Ovary (tissue), 9 donors: ENCODE results near the gene PERM1. TPM values are rescaled to one million over a fixed set of nuclear protein-coding genes. Genes with fewer than 3 reads are reported as not detected.
"Not testable (repeated sequence)": the region's sequence is repeated elsewhere in the genome, so short reads cannot be mapped to it uniquely, and the experiment has no call there.

Source experiments
- DNase-seq, 5 donors: peaks; one replicate each; pipeline ENCODE4 v3.0.0-alpha.2; 2019 to 2020
- H3K27ac ChIP-seq, 2 donors: fragments of 200-600 bp; one replicate each; pipeline versions ENCODE4 v1.5.1 to v1.8.0; 2019 to 2022
- H3K27me3 ChIP-seq: fragments of 200-600 bp; one replicate; pipeline ENCODE4 v1.8.0; 2022
- H3K36me3 ChIP-seq: fragments of 200-600 bp; sonication (generic); one replicate; pipeline ENCODE4 v1.5.1; 2019
- H3K4me1 ChIP-seq: one replicate; pipeline ENCODE4 v1.8.1; 2013; ENCODE audit warnings: mild to moderate bottlenecking, moderate library complexity; ENCODE audit not compliant: insufficient read depth
- H3K4me3 ChIP-seq: fragments of 200-600 bp; sonication (generic); one replicate; pipeline ENCODE4 v1.5.1; 2017
- H3K9me3 ChIP-seq, 2 donors: fragments of 200-600 bp in 1 of 2; sonication (generic) in 1 of 2; one replicate each; pipeline versions ENCODE4 v1.5.1 to v1.8.1; 2013 to 2019; ENCODE audit warnings: mild to moderate bottlenecking in 1 of 2, moderate library complexity in 1 of 2
- EP300 ChIP-seq: sonication (generic); formaldehyde crosslinking; IDR thresholded peaks from one replicate; pipeline ENCODE4 v1.6.1; 2017; ENCODE audit warnings: antibody characterized with exemption
- POLR2A ChIP-seq: fragments of 450-650 bp; IDR thresholded peaks from one replicate; pipeline ENCODE4 v1.6.1; 2017; ENCODE audit warnings: antibody characterized with exemption, mild to moderate bottlenecking, moderate library complexity
- WGBS, 3 donors: extraction: QIAGEN DNeasy Blood & Tissue Kit in 1 of 3; methylation state at CpG; one replicate each; pipeline versions ENCODE4 v1.1.5 to v1.1.7; 2013 to 2017; 5-methylcytosine and 5-hydroxymethylcytosine counted together
- intact Hi-C, 4 donors: fragments of 100-400 bp; cut with DNase I; formaldehyde crosslinking; loops; one replicate each; pipeline versions ENCODE4 v1.11.0 to v1.15.1; 2022 to 2023
- polyA plus RNA-seq, 2 donors: library from polyadenylated mRNA; stranded (reverse); fragments of 200-250 nt in 1 of 2; fragments of 350-450 nt in 1 of 2; fragmentation: Illumina TruSeq in 1 of 2; extraction: RNeasy Lipid Tissue Mini Kit (QIAGEN cat#74804) in 1 of 2; gene quantifications; one replicate each; pipeline ENCODE4 v1.2.3, GENCODE V29; 2013 to 2014
- total RNA-seq, 7 donors: library from RNA; depleted of rRNA in 2 of 7; stranded (reverse); fragments of >200 nt in 2 of 7; fragmentation: NEBNext Ultra II Directional in 3 of 7; extraction: Animal tissue kit (Norgen Biotek cat#: 25700) in 3 of 7; gene quantifications; one replicate each; pipeline versions ENCODE4 v1.1.0 to v1.2.4, GENCODE V29; 2016 to 2023
- TF ChIP-seq, protein P1 (sequence below), 3 donors: fragments of 450-650 bp in 2 of 3; fragments of 200-600 bp in 1 of 3; IDR thresholded peaks; one replicate each; pipeline versions ENCODE4 v1.5.1 to v1.8.0; 2016 to 2022; ENCODE audit warnings: antibody characterized with exemption in 3 of 3, mild to moderate bottlenecking in 1 of 3
- donor health status: DM: no; HTN: no; CAD: no; lungs with moderate emphysema.
- donor health status: DM: no; HTN: no; CAD: no.
- donor health status: Bipolar disorder and iron deficiency.
- donor health status: DM: yes; HTN: yes; CAD: no.
- donor health status: DM: no; HTN: no; CAD: no.
- donor health status: DM: yes; HTN: yes; CAD: no.

The PERM1 gene
- total and polyA plus RNA-seq, 9 donors: 0.07 to 0.34 (median 0.28) TPM; not detected in 4

DNA sequence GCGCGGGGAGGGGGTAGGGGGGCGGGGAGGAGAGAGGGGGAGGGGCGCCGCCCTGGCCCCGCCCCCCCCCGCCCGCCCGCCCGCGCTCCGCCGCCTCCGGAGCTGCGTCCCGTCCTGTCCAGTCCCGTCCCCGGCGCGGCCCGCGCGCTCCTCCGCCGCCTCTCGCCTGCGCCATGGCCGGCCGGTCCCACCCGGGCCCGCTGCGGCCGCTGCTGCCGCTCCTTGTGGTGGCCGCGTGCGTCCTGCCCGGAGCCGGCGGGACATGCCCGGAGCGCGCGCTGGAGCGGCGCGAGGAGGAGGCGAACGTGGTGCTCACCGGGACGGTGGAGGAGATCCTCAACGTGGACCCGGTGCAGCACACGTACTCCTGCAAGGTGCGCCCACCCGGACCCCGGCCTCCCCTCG lies 38.1 kb upstream of the PERM1 start, which contains the start of gene AGRN:
AGRN (plus strand) TSS at position 121 of the 405 bp plus-strand sequence; CDS start at position 174, 53 bp downstream.
- peak in 3 of 5 donors; percentile 68 to 71 (median 69) for DNase-seq
- WGBS, 3 donors: 0 to 1% (median 0%) methylated on average over 12 to 45 of the region's 58 CpGs
- intact Hi-C loops: loop anchor here in 1 of 4 donors (10.0 kb wide), 1 partner anchor 215 kb away; the partner anchor contains the start of genes B3GALT6 and SDF4

DNA sequence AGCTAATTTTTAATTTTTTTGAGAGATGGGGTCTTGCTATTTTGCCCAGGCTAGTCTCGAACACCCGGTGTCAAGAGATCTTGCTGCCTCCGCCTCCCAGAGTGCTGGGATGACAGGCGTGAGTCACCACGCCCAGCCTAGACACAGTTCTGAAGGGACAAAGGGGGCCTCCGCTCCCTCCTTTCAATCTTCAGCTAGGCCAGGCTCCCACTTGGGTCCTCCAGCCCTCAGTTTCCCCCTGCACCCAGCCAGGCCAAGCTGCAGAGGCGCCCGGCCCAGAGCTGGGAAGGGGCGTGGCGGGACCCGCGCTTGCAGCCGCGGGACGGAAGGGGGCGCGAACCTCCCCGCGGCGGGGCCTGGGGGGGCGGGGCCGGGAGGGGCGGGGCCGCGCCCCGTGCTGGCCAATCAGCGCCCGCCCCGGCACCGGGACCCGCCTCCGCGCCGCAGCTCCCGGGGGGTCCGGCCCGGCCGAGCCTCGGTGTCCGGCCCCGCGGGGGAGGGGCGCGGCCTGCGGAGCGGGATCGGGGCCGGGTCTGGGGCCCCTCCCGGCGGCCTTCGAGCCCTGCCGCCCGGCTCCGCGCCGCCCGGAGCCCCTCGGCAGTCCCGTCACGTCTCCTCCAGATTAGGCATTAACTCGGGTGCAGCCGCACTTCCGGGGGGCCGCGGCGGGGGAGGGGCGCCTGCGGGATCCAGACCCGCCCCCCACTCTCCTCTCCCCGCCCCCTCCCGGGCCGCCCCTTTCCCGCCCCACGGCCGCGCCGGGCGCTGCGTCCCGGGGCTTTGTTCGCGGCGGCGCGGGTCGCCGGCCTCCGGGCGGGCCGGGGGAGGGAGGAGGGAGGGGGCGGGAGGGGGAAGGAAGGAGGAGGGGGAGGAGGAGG lies 37.5 kb upstream of the PERM1 start:
- TF ChIP-seq, protein P1, sequence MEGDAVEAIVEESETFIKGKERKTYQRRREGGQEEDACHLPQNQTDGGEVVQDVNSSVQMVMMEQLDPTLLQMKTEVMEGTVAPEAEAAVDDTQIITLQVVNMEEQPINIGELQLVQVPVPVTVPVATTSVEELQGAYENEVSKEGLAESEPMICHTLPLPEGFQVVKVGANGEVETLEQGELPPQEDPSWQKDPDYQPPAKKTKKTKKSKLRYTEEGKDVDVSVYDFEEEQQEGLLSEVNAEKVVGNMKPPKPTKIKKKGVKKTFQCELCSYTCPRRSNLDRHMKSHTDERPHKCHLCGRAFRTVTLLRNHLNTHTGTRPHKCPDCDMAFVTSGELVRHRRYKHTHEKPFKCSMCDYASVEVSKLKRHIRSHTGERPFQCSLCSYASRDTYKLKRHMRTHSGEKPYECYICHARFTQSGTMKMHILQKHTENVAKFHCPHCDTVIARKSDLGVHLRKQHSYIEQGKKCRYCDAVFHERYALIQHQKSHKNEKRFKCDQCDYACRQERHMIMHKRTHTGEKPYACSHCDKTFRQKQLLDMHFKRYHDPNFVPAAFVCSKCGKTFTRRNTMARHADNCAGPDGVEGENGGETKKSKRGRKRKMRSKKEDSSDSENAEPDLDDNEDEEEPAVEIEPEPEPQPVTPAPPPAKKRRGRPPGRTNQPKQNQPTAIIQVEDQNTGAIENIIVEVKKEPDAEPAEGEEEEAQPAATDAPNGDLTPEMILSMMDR (IDR thresholded peaks at IDR 0.05): peak; percentile 35 to 48 (median 36)
- no peak for TF ChIP-seq EP300
- peak overlapping the region; percentile 64 for H3K4me3 ChIP-seq
- no peaks in the 10 kb centered on the region for H3K9me3 ChIP-seq
- 1 to 5% (median 2%) methylated on average over 19 to 87 of the region's 91 CpGs for WGBS, 3 donors
- no peaks in the 10 kb centered on the region for H3K27me3 ChIP-seq
- H3K27ac ChIP-seq: peak overlapping the region; percentile 69 to 84
- H3K36me3 ChIP-seq: no peaks in the 10 kb centered on the region
- no peaks in the 10 kb centered on the region for H3K4me1 ChIP-seq
- DNase-seq: peak; percentile 81 to 89 (median 86)
- intact Hi-C loops: no loop called here

More for the DNA sequence above, 38.1 kb upstream of the PERM1 start, which contains the start of gene AGRN:
- peak within 1 kb of the TSS; percentile 64 for H3K4me3 ChIP-seq
- H3K36me3 ChIP-seq: no peaks in the 10 kb centered on the region
- TF ChIP-seq, protein P1 (IDR thresholded peaks at IDR 0.05): no peak
- no peak for TF ChIP-seq EP300
- no peak for TF ChIP-seq POLR2A
- no peaks in the 10 kb centered on the region for H3K27me3 ChIP-seq
- H3K4me1 ChIP-seq: no peaks in the 10 kb centered on the region
- peak within 1 kb of the TSS; percentile 69 to 84 for H3K27ac ChIP-seq
- no peaks in the 10 kb centered on the region for H3K9me3 ChIP-seq

DNA sequence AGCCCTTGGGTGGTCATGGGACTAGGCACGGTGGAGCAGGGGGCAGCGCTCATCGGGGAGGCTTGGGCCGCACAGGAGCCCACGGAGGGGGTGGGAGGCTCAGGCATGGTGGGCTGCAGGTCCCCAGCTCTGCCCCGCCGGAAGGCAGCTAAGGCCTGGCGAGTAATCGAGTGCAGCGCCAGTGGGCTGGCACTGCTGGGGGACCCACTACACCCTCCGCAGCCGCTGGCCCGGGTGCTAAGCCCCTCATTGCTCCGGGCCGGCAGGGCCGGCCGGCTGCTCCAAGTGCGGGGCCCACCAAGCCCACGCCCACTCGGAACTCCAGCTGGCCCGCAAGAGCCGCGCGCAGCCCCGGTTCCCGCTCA lies 36.4 kb upstream of the PERM1 start:
- H3K4me3 ChIP-seq, H3K36me3 ChIP-seq, H3K27ac ChIP-seq, intact Hi-C loops, DNase-seq, H3K9me3 ChIP-seq, H3K27me3 ChIP-seq, H3K4me1 ChIP-seq: not testable (repeated sequence)
- WGBS, 3 donors: 87 to 91% (median 88%) methylated on average over 26 of the region's 26 CpGs

DNA sequence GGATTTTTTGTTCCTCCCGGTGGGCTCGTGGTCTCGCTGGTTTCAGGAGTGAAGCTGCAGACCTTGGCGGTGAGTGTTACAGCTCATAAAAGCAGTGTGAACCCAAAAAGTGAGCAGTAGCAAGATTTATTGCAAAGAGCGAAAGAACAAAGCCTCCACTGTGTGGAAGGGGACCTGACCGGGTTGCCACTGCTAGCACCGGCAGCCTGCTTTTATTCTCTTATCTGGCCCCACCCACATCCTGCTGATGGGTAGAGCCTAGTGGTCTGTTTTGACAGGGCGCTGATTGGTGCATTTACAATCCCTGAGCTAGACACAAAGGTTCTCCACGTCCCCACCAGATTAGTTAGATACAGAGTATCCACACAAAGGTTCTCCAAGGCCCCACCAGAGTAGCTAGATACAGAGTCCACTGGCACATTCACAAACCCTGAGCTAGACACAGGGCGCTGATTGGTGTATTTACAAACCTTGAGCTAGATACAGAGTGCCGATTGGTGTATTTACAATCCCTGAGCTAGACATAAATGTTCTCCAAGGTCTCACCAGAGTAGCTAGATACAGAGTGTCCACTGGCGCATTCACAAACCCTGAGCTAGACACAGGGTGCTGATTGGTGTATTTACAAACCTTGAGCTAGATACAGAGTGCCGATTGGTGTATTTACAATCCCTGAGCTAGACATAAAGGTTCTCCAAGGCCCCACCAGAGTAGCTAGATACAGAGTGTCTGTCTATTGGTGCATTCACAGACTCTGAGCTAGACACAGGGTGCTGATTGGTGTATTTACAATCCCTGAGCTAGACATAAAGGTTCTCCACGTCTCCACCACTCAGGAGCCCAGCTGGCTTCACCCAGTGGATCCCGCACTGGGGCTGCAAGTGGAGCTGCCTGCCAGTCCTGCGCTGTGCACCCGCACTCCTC lies 35.8 kb upstream of the PERM1 start:
- H3K4me1 ChIP-seq, H3K4me3 ChIP-seq, H3K27me3 ChIP-seq, H3K9me3 ChIP-seq, H3K27ac ChIP-seq, DNase-seq, intact Hi-C loops, H3K36me3 ChIP-seq: not testable (repeated sequence)
- WGBS, 3 donors: 79 to 83% (median 81%) methylated on average over 15 to 17 of the region's 17 CpGs
